SK-N-SH treated with all-trans-retinoic acid at 6 μM for 48 hours (cell line): ENCODE measurements around the gene UBB.

Experiments used
- ARNTL ChIP-seq: fragments of 450-650 bp; formaldehyde crosslinking; IDR thresholded peaks from 2 replicates; pipeline ENCODE4 v1.5.0; 2020; ENCODE audit warnings: low read depth, mild to moderate bottlenecking, moderate library complexity, borderline replicate concordance
- BACH2 ChIP-seq: fragments of 250-450 bp; sonication (Bioruptor Pico); IDR thresholded peaks from 2 replicates; pipeline ENCODE4 v1.9.0; 2021; ENCODE audit warnings: mild to moderate bottlenecking, borderline replicate concordance
- GLIS3 ChIP-seq: fragments of 250-450 bp; sonication (Bioruptor Pico); IDR thresholded peaks from 2 replicates; pipeline ENCODE4 v1.5.0; 2020; ENCODE audit warnings: mild to moderate bottlenecking, moderate library complexity
- ISL1 ChIP-seq: fragments of 250-450 bp; sonication (Bioruptor Pico); IDR thresholded peaks from 2 replicates; pipeline ENCODE4 v2.1.2; 2022; ENCODE audit warnings: mild to moderate bottlenecking, moderate library complexity
- PPARA ChIP-seq: fragments of 250-450 bp; sonication (Bioruptor Pico); IDR thresholded peaks from 2 replicates; pipeline ENCODE4 v1.5.0; 2020; ENCODE audit warnings: mild to moderate bottlenecking, borderline replicate concordance
- RARB ChIP-seq: fragments of 250-450 bp; sonication (Bioruptor Pico); IDR thresholded peaks from 2 replicates; pipeline ENCODE4 v1.8.0; 2021; ENCODE audit warnings: mild to moderate bottlenecking, moderate library complexity
- TCF4 ChIP-seq: fragments of 250-450 bp; sonication (Bioruptor Pico); IDR thresholded peaks from 2 replicates; pipeline ENCODE4 v1.8.0; 2021; ENCODE audit warnings: mild to moderate bottlenecking, moderate library complexity, borderline replicate concordance
- ZFP30 ChIP-seq: fragments of 450-650 bp; formaldehyde crosslinking; IDR thresholded peaks from 2 replicates; pipeline ENCODE4 v1.5.0; 2022; ENCODE audit warnings: mild to moderate bottlenecking, moderate library complexity
- ZNF70 ChIP-seq: fragments of 450-650 bp; formaldehyde crosslinking; IDR thresholded peaks from 2 replicates; pipeline ENCODE4 v1.5.0; 2020; ENCODE audit warnings: mild to moderate bottlenecking, moderate library complexity
- ZNF8 ChIP-seq: fragments of 450-650 bp; formaldehyde crosslinking; IDR thresholded peaks from 2 replicates; pipeline ENCODE4 v1.5.0; 2020; ENCODE audit warnings: mild to moderate bottlenecking, moderate library complexity
- TF ChIP-seq, protein P1 (sequence below): fragments of 250-450 bp; sonication (Bioruptor Pico); IDR thresholded peaks from 2 replicates; pipeline ENCODE4 v1.8.0; 2020; ENCODE audit warnings: mild to moderate bottlenecking, moderate library complexity, borderline replicate concordance

DNA sequence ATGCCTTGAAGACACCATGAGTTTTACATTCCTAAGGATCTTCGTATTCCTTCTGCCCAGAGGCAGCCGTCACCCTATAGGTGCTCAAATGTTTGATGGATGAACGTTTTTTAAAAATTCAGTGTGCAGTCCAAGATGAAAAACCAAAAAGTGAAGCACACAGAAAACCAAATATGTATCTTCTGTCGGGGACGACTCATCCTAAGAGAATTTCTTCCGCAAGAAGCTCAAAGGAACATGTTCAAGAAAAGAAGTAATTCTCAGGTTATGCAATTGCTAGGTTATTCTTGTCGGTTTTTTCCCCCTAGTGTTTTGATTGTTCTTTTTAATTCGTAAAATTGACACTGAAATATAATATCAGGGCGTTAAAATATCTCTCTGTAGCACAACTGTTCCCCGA, 29.1 kb upstream of the UBB start:
- TF ChIP-seq PPARA (CRISPR knock-in tag) (no peak), TCF4 (CRISPR knock-in tag) (no peak), ISL1 (no peak), GLIS3 (CRISPR knock-in tag) (no peak), ZNF8 (CRISPR knock-in tag) (no peak), BACH2 (CRISPR knock-in tag) (no peak), ARNTL (CRISPR knock-in tag) (no peak), RARB (no peak), ZFP30 (no peak), ZNF70 (CRISPR knock-in tag) (no peak)
- TF ChIP-seq, protein P1, sequence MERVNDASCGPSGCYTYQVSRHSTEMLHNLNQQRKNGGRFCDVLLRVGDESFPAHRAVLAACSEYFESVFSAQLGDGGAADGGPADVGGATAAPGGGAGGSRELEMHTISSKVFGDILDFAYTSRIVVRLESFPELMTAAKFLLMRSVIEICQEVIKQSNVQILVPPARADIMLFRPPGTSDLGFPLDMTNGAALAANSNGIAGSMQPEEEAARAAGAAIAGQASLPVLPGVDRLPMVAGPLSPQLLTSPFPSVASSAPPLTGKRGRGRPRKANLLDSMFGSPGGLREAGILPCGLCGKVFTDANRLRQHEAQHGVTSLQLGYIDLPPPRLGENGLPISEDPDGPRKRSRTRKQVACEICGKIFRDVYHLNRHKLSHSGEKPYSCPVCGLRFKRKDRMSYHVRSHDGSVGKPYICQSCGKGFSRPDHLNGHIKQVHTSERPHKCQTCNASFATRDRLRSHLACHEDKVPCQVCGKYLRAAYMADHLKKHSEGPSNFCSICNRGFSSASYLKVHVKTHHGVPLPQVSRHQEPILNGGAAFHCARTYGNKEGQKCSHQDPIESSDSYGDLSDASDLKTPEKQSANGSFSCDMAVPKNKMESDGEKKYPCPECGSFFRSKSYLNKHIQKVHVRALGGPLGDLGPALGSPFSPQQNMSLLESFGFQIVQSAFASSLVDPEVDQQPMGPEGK (CRISPR knock-in tag): no peak
